ENCODE data around the gene ZSCAN2.
"Not testable (repeated sequence)": the region's sequence is repeated elsewhere in the genome, so short reads cannot be mapped to it uniquely, and the experiment has no call there.

DNA sequence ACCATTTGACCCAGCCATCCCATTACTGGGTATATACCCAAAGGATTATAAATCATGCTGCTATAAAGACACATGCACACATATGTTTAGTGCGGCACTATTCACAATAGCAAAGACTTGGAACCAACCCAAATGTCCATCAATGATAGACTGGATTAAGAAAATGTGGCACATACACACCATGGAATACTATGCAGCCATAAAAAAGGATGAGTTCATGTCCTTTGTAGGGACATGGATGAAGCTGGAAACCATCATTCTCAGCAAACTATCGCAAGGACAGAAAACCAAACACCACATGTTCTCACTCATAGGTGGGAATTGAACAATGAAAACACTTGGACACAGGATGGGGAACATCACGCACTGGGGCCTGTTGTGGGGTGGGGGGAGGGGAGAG, 44.1 kb upstream of the ZSCAN2 start:
- TF ChIP-seq, protein P1, sequence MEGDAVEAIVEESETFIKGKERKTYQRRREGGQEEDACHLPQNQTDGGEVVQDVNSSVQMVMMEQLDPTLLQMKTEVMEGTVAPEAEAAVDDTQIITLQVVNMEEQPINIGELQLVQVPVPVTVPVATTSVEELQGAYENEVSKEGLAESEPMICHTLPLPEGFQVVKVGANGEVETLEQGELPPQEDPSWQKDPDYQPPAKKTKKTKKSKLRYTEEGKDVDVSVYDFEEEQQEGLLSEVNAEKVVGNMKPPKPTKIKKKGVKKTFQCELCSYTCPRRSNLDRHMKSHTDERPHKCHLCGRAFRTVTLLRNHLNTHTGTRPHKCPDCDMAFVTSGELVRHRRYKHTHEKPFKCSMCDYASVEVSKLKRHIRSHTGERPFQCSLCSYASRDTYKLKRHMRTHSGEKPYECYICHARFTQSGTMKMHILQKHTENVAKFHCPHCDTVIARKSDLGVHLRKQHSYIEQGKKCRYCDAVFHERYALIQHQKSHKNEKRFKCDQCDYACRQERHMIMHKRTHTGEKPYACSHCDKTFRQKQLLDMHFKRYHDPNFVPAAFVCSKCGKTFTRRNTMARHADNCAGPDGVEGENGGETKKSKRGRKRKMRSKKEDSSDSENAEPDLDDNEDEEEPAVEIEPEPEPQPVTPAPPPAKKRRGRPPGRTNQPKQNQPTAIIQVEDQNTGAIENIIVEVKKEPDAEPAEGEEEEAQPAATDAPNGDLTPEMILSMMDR (IDR thresholded peaks at IDR 0.05 in 2 of 3, conservative IDR thresholded peaks at IDR 0.05 in 1 of 3; ENCODE audit: control insufficient read depth in 2 of 3, extremely low read depth in 1 of 3, insufficient read depth in 1 of 3, low read depth in 3 of 3, low read length in 3 of 3), result not testable (repeated sequence)
- not testable (repeated sequence) for TF ChIP-seq CBX5 (IDR thresholded peaks at IDR 0.05; ENCODE audit: low read depth); ZNF384 (IDR thresholded peaks at IDR 0.05; ENCODE audit: borderline replicate concordance, low read depth, low read length); HDGF (IDR thresholded peaks at IDR 0.05); ZNF207 (IDR thresholded peaks at IDR 0.05; ENCODE audit: borderline replicate concordance); JUND (IDR thresholded peaks at IDR 0.05; ENCODE audit: low read depth, low read length); POLR2A (IDR thresholded peaks at IDR 0.05; ENCODE audit: low read depth, low read length); FOXK2 (IDR thresholded peaks at IDR 0.05); SMC3 (IDR thresholded peaks at IDR 0.05; ENCODE audit: borderline replicate concordance, low read length)
- TF ChIP-seq, protein P2, sequence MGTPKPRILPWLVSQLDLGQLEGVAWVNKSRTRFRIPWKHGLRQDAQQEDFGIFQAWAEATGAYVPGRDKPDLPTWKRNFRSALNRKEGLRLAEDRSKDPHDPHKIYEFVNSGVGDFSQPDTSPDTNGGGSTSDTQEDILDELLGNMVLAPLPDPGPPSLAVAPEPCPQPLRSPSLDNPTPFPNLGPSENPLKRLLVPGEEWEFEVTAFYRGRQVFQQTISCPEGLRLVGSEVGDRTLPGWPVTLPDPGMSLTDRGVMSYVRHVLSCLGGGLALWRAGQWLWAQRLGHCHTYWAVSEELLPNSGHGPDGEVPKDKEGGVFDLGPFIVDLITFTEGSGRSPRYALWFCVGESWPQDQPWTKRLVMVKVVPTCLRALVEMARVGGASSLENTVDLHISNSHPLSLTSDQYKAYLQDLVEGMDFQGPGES (IDR thresholded peaks at IDR 0.05), result not testable (repeated sequence)

Data from GM12878 (cell line).